GM12878 (cell line): Measurements from ENCODE around the gene PTMA. TPM values are rescaled to one million over a fixed set of nuclear protein-coding genes. Genes with fewer than 3 reads are reported as not detected.

Experiments used
- ATAC-seq: fragments of 200-7000 bp; cut with Tn5 transposase; 3 replicates; pipeline ENCODE4 v1.9.1; 2020; ENCODE audit warnings: mild to moderate bottlenecking, moderate library complexity
- BruUV-seq: library from RNA; stranded (reverse); fragments of 400-500 nt; replicated peaks from 2 replicates; lab custom pipeline; 2021; lab: Mats Ljungman, UMichigan
- CTCF ChIA-PET: fragments of 300-600 bp; sonication (Branson Sonifier 250); formaldehyde crosslinking; extraction: SDS; loops from one replicate; lab custom pipeline; 2021; ENCODE audit warnings: inconsistent platforms; lab: Yijun Ruan, JAX
- POLR2A ChIA-PET: fragments of 350-600 bp; formaldehyde crosslinking; extraction: SDS; loops from one replicate; lab custom pipeline; 2021; ENCODE audit warnings: inconsistent platforms; lab: Charles Lee
- RAD21 ChIA-PET: fragments of 300-600 bp; sonication (Branson Sonifier 250); formaldehyde crosslinking; loops from one replicate; lab custom pipeline; 2023; ENCODE audit warnings: antibody characterized with exemption; ENCODE audit not compliant: unreplicated experiment; lab: Charles Lee
- SMC1A ChIA-PET: fragments of 300-600 bp; sonication (Branson Sonifier 250); formaldehyde crosslinking; loops from one replicate; lab custom pipeline; 2023; ENCODE audit not compliant: unreplicated experiment, uncharacterized antibody; lab: Charles Lee
- DNase-seq: peaks from one replicate; pipeline ENCODE4 v3.0.0-alpha.2; 2011; ENCODE audit warnings: low read depth, low spot score
- FAIRE-seq: peaks from 3 replicates; lab custom pipeline; 2011; peaks lifted over from hg19 to GRCh38; lab: Jason Lieb, UNC
- H2AFZ ChIP-seq: 2 replicates; pipeline ENCODE4 v1.6.0; 2011; ENCODE audit warnings: low read depth, low read length, control low read depth; ENCODE audit not compliant: control insufficient read depth
- H3K27ac ChIP-seq: 2 replicates; pipeline ENCODE4 v1.5.1; 2011; ENCODE audit warnings: control low read depth; ENCODE audit not compliant: control insufficient read depth, insufficient read depth
- H3K27me3 ChIP-seq, 2 experiments: replicated peaks in 1 of 2; 2 replicates each; pipeline versions ENCODE4 v1.6.0 to v1.6.1; 2011; ENCODE audit warnings: low read length in 1 of 2; ENCODE audit not compliant: control insufficient read depth in 2 of 2, insufficient read depth in 2 of 2
- H3K36me3 ChIP-seq, 2 experiments: 2 replicates each; pipeline ENCODE4 v1.5.1; 2011; ENCODE audit warnings: low read length in 1 of 2; ENCODE audit not compliant: control insufficient read depth in 2 of 2, insufficient read depth in 2 of 2
- H3K4me1 ChIP-seq: 2 replicates; pipeline ENCODE4 v1.6.1; 2011; ENCODE audit warnings: mild to moderate bottlenecking, low read length, moderate library complexity, mixed read lengths; ENCODE audit not compliant: control insufficient read depth, insufficient read depth
- H3K4me2 ChIP-seq: 2 replicates; pipeline ENCODE4 v1.6.0; 2011; ENCODE audit warnings: control low read depth; ENCODE audit not compliant: control insufficient read depth, insufficient read depth
- H3K4me3 ChIP-seq: fragments of 200-600 bp; sonication (generic); 2 replicates; pipeline ENCODE4 v1.5.1; 2016
- H3K79me2 ChIP-seq: 2 replicates; pipeline ENCODE4 v1.6.0; 2011; ENCODE audit warnings: low read length; ENCODE audit not compliant: control insufficient read depth, insufficient read depth
- H3K9ac ChIP-seq: 2 replicates; pipeline ENCODE4 v1.8.0; 2011; ENCODE audit warnings: low read length, control low read depth, mixed read lengths; ENCODE audit not compliant: control insufficient read depth, insufficient read depth
- H3K9me3 ChIP-seq: replicated peaks from 3 replicates; pipeline ENCODE4 v1.5.1; 2011; ENCODE audit warnings: mild to moderate bottlenecking, low read length; ENCODE audit not compliant: control insufficient read depth, insufficient read depth
- H4K20me1 ChIP-seq: 2 replicates; pipeline ENCODE4 v1.6.0; 2011; ENCODE audit not compliant: control insufficient read depth, insufficient read depth
- ATF7 ChIP-seq: fragments of 450-650 bp; IDR thresholded peaks from 2 replicates; pipeline ENCODE4 v1.6.1; 2016; ENCODE audit warnings: low read depth, mild to moderate bottlenecking
- CEBPB ChIP-seq, 2 experiments: fragments of 150-350 bp in 1 of 2; IDR thresholded peaks; 2 replicates each; pipeline ENCODE4 v1.6.1; 2012 to 2014; ENCODE audit warnings: low read depth in 2 of 2, low read length in 2 of 2, borderline replicate concordance in 1 of 2, inconsistent platforms in 1 of 2
- CREB1 ChIP-seq: IDR thresholded peaks from 2 replicates; pipeline ENCODE4 v1.6.1; 2012; ENCODE audit warnings: low read depth, mild to moderate bottlenecking, inconsistent platforms
- LARP7 ChIP-seq: fragments of 450-650 bp; IDR thresholded peaks from 2 replicates; pipeline ENCODE4 v1.6.1; 2017; ENCODE audit warnings: mild to moderate bottlenecking
- RBBP5 ChIP-seq: fragments of 200-600 bp; sonication (generic); conservative IDR thresholded peaks from 2 replicates; pipeline ENCODE4 v1.6.1; 2016
- SMC3 ChIP-seq: IDR thresholded peaks from 2 replicates; pipeline ENCODE4 v1.6.1; 2011; ENCODE audit warnings: low read length, improper control_type of control experiment, borderline replicate concordance
- SPI1 ChIP-seq: IDR thresholded peaks from 2 replicates; pipeline ENCODE4 v1.6.1; 2011; ENCODE audit warnings: low read depth, mild to moderate bottlenecking, low read length, moderate library complexity, borderline replicate concordance; ENCODE audit not compliant: insufficient read depth
- SREBF2 ChIP-seq: IDR thresholded peaks from 2 replicates; pipeline ENCODE4 v1.6.1; 2012; ENCODE audit warnings: mild to moderate bottlenecking, low read length
- WGBS: methylation state at CpG from one replicate; pipeline ENCODE4 v1.1.6; 2016; ENCODE audit warnings: low lambda C conversion rate; ENCODE audit not compliant: insufficient replicate concordance, insufficient coverage; ENCODE audit errors: missing lambda C conversion rate; 5-methylcytosine and 5-hydroxymethylcytosine counted together
- in situ Hi-C: fragments of 300-500 bp; cut with MboI; formaldehyde crosslinking; loops from 9 replicates; pipeline ENCODE4 v1.14.3; 2018; ENCODE audit warnings: mixed read lengths
- intact Hi-C: fragments of 100-400 bp; cut with micrococcal nuclease; formaldehyde crosslinking; loops from one replicate; pipeline ENCODE4 v1.14.2; 2022; ENCODE audit not compliant: unreplicated experiment
- polyA plus RNA-seq, 11 experiments: library from polyadenylated mRNA; depleted of rRNA in 4 of 11; unstranded in 6 of 11; stranded (reverse) in 5 of 11; fragments of >200 nt; fragmentation: Nextera tagmentation in 4 of 11; fragmentation: Illumina TruSeq in 1 of 11; extraction: Ambion mirVana in 4 of 11; extraction: Trizol in 1 of 11; gene quantifications; 1 replicate in 1 of 11; 2 replicates in 10 of 11; pipeline versions ENCODE4 v1.2.1 to v1.2.3, GENCODE V29; 2011 to 2016; ENCODE audit warnings: inconsistent platforms in 2 of 11, missing spikeins in 2 of 11, low read depth in 1 of 11
- total RNA-seq, 4 experiments: library from RNA; depleted of rRNA in 3 of 4; stranded (reverse); fragments of >200 nt in 3 of 4; fragmentation: Illumina TruSeq in 1 of 4; extraction: Trizol in 1 of 4; gene quantifications; 2 replicates each; pipeline versions ENCODE4 v1.2.1 to v1.2.3, GENCODE V29; 2013 to 2021
- TF ChIP-seq, protein P1 (sequence below): IDR thresholded peaks from 2 replicates; pipeline ENCODE4 v1.6.1; 2012; ENCODE audit warnings: mild to moderate bottlenecking, low read depth, low read length

PTMA gene
- total and polyA plus RNA-seq, 10 of the 15 experiments (the other 5 are each of a cell fraction or from before 2014, with no cell fraction given) = 1,144 to 5,018 (median 3,464) TPM

- no TSS peak for BruUV-seq
- ChIA-PET RAD21 (no interaction called here), POLR2A (interaction anchor here (0.6 kb wide), 1 partner anchor 17 kb away, joined by 3 read pairs; no protein-coding TSS in a partner anchor), CTCF (interaction anchor here (0.7 to 1.2 kb wide), 2 partner anchors 30 to 149 kb away, joined by 3 to 4 read pairs; no protein-coding TSS in a partner anchor), SMC1A (interaction anchor here (0.6 kb wide), 1 partner anchor 61 kb away, joined by 3 read pairs; no protein-coding TSS in a partner anchor)
- Histone ChIP-seq H2AFZ (no peak overlapping the region), H3K4me3 (no peak overlapping the region), H4K20me1 (no peaks in the 10 kb centered on the region), H3K4me1 (no peaks in the 10 kb centered on the region), H3K36me3 (no peaks in the 10 kb centered on the region), H3K9me3 (no peaks in the 10 kb centered on the region), H3K79me2 (no peaks in the 10 kb centered on the region), H3K27me3 (no peaks in the 10 kb centered on the region), H3K4me2 (no peak overlapping the region), H3K27ac (no peak overlapping the region), H3K9ac (no peak overlapping the region)
- TF ChIP-seq CEBPB (IDR thresholded peaks at IDR 0.05; ENCODE audit: borderline replicate concordance in 1 of 2, low read depth in 2 of 2, low read length in 2 of 2) = no peak
- in situ Hi-C loops (no loop called here), intact Hi-C loops (no loop called here)
- FAIRE-seq = no peak
- no peak for ATAC-seq
- 79% methylated on average over 4 of the region's 4 CpGs for WGBS
- no peak for DNase-seq
These were observed 42.9 kb downstream of the PTMA start for GRCh38 chr2:231751042-231751815.

DNA sequence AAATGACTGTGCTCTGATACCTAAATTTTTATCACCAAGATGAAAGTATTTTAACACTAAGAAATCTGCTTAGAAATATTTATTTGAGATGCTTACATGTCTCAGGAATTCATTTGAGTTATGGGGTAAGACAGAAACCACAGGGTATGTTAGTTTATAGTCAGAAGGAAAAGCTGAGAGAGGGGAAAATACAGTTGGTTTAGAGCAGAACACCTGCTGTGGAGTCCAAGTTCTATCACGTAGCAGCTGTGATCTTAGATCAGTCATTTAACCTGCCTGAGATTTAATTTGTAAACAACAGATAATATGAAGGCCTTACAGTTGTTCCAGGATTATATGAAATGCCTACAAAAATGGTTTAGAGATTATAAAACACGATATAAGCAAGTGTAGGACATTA is 43.7 kb downstream of the PTMA start:
- H3K9me3 ChIP-seq = no peaks in the 10 kb centered on the region
- ChIA-PET POLR2A (no interaction called here), CTCF (interaction anchor here (1.2 kb wide), 1 partner anchor 31 kb away, joined by 3 read pairs; no protein-coding TSS in a partner anchor), RAD21 (no interaction called here), SMC1A (interaction anchor here (0.6 kb wide), 2 partner anchors 21 to 62 kb away, joined by 3 read pairs; no protein-coding TSS in a partner anchor)
- TF ChIP-seq ATF7 = no peak
- no peak for TF ChIP-seq RBBP5
- no peak for TF ChIP-seq SREBF2
- no peak for TF ChIP-seq SMC3
- TF ChIP-seq LARP7 = no peak
- TF ChIP-seq, protein P1, sequence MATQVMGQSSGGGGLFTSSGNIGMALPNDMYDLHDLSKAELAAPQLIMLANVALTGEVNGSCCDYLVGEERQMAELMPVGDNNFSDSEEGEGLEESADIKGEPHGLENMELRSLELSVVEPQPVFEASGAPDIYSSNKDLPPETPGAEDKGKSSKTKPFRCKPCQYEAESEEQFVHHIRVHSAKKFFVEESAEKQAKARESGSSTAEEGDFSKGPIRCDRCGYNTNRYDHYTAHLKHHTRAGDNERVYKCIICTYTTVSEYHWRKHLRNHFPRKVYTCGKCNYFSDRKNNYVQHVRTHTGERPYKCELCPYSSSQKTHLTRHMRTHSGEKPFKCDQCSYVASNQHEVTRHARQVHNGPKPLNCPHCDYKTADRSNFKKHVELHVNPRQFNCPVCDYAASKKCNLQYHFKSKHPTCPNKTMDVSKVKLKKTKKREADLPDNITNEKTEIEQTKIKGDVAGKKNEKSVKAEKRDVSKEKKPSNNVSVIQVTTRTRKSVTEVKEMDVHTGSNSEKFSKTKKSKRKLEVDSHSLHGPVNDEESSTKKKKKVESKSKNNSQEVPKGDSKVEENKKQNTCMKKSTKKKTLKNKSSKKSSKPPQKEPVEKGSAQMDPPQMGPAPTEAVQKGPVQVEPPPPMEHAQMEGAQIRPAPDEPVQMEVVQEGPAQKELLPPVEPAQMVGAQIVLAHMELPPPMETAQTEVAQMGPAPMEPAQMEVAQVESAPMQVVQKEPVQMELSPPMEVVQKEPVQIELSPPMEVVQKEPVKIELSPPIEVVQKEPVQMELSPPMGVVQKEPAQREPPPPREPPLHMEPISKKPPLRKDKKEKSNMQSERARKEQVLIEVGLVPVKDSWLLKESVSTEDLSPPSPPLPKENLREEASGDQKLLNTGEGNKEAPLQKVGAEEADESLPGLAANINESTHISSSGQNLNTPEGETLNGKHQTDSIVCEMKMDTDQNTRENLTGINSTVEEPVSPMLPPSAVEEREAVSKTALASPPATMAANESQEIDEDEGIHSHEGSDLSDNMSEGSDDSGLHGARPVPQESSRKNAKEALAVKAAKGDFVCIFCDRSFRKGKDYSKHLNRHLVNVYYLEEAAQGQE = no peak
- no peak for TF ChIP-seq SPI1
- no peak for TF ChIP-seq CREB1
- ATAC-seq (no peak), FAIRE-seq (no peak), DNase-seq (no peak)
- H3K9ac ChIP-seq = no peak overlapping the region
- no peak overlapping the region for H3K4me2 ChIP-seq
- H3K27me3 ChIP-seq = no peaks in the 10 kb centered on the region
- in situ Hi-C loops (no loop called here), intact Hi-C loops (no loop called here)
- no peaks in the 10 kb centered on the region for H3K4me1 ChIP-seq
- no peak overlapping the region for H2AFZ ChIP-seq
- H3K79me2 ChIP-seq = no peaks in the 10 kb centered on the region
- BruUV-seq = no TSS peak
- 94% methylated on average over 2 of the region's 2 CpGs for WGBS
- no peak overlapping the region for H3K4me3 ChIP-seq
- no peaks in the 10 kb centered on the region for H3K36me3 ChIP-seq
- no peaks in the 10 kb centered on the region for H4K20me1 ChIP-seq
- no peak overlapping the region for H3K27ac ChIP-seq
